H1 (cell line): Measurements from ENCODE around the gene KCNIP2.

Experiments used
- CHD2 ChIP-seq: IDR thresholded peaks from 2 replicates; pipeline ENCODE4 v1.6.1; 2012; ENCODE audit warnings: low read length, improper control_type of control experiment
- CTCF ChIP-seq, 3 experiments: IDR thresholded peaks; 1 replicate in 2 of 3; 2 replicates in 1 of 3; pipeline versions ENCODE4 v1.5.1 to v1.6.1; 2011; ENCODE audit warnings: low read length in 3 of 3, mild to moderate bottlenecking in 3 of 3, inconsistent platforms in 2 of 3, low read depth in 1 of 3, moderate library complexity in 1 of 3; ENCODE audit not compliant: insufficient read depth in 1 of 3; ENCODE audit errors: control extremely low read depth in 1 of 3
- EGR1 ChIP-seq: IDR thresholded peaks from 2 replicates; pipeline ENCODE4 v1.6.1; 2011; ENCODE audit warnings: low read depth, low read length, borderline replicate concordance
- EP300 ChIP-seq, 2 experiments: IDR thresholded peaks; 1 replicate in 1 of 2; 2 replicates in 1 of 2; pipeline ENCODE4 v1.6.1; 2011 to 2012; ENCODE audit warnings: low read depth in 2 of 2, low read length in 2 of 2, mild to moderate bottlenecking in 2 of 2, borderline replicate concordance in 1 of 2, inconsistent platforms in 1 of 2, moderate library complexity in 1 of 2
- EZH2 ChIP-seq: fragments of 200-600 bp; sonication (generic); IDR thresholded peaks from 2 replicates; pipeline ENCODE4 v1.7.1; 2012; ENCODE audit warnings: low read depth, mild to moderate bottlenecking, moderate library complexity, low read length, inconsistent platforms; ENCODE audit not compliant: severe bottlenecking
- KDM5A ChIP-seq: fragments of 200-600 bp; IDR thresholded peaks from 2 replicates; pipeline ENCODE4 v1.7.1; 2012; ENCODE audit warnings: mild to moderate bottlenecking, low read length, inconsistent platforms, mixed read lengths
- MAX ChIP-seq: IDR thresholded peaks from 2 replicates; pipeline ENCODE4 v1.6.1; 2012; ENCODE audit warnings: inconsistent platforms
- POLR2A ChIP-seq, 2 experiments: IDR thresholded peaks; 1 replicate in 1 of 2; 2 replicates in 1 of 2; pipeline ENCODE4 v1.6.1; 2011; ENCODE audit warnings: low read depth in 2 of 2, low read length in 2 of 2, mild to moderate bottlenecking in 2 of 2; ENCODE audit errors: control extremely low read depth in 1 of 2
- POLR2AphosphoS5 ChIP-seq: IDR thresholded peaks from 2 replicates; pipeline ENCODE4 v1.6.1; 2011; ENCODE audit warnings: low read depth, low read length
- RFX5 ChIP-seq: IDR thresholded peaks from 2 replicates; pipeline ENCODE4 v1.6.1; 2011; ENCODE audit warnings: low read depth, low read length, improper control_type of control experiment, borderline replicate concordance
- ZNF274 ChIP-seq: IDR thresholded peaks from 2 replicates; pipeline ENCODE4 v1.7.0; 2012; ENCODE audit warnings: low read length, borderline replicate concordance; ENCODE audit errors: extremely low read depth

GRCh38 chr10:101857802-101858476 lies 14.3 kb upstream of the KCNIP2 start:
- TF ChIP-seq MAX (no peak), CTCF (IDR thresholded peaks at IDR 0.05; ENCODE audit: control extremely low read depth in 1 of 3, insufficient read depth in 1 of 3, low read depth in 1 of 3, low read length in 3 of 3) (no peak), POLR2A (IDR thresholded peaks at IDR 0.05; ENCODE audit: control extremely low read depth in 1 of 2, low read depth in 2 of 2, low read length in 2 of 2) (no peak), POLR2AphosphoS5 (no peak), CHD2 (no peak), ZNF274 (no peak), RFX5 (no peak), EZH2 (no peak), EP300 (IDR thresholded peaks at IDR 0.05; ENCODE audit: borderline replicate concordance in 1 of 2, low read depth in 2 of 2, low read length in 2 of 2) (no peak), EGR1 (no peak), KDM5A (no peak)
